HG03045 (cell line): ENCODE data around the gene MGAT5.

Source experiments
- ATAC-seq: cut with Tn5 transposase; IDR thresholded peaks from one replicate; pipeline ENCODE4 v1.9.1; 2021; ENCODE audit warnings: mild to moderate bottlenecking, moderate library complexity; ENCODE audit not compliant: unreplicated experiment

Gene MGAT5

GRCh38 chr2:134443814-134444480 is 190.1 kb downstream of the MGAT5 start:
- ATAC-seq: no peak

GRCh38 chr2:134445116-134445515 is 191.2 kb downstream of the MGAT5 start:
- ATAC-seq: no peak

GRCh38 chr2:134445985-134446382 is 192.1 kb downstream of the MGAT5 start:
- ATAC-seq: no peak

- no peak for ATAC-seq
Observed at GRCh38 chr2:134446383-134447017, 192.6 kb downstream of the MGAT5 start.

GRCh38 chr2:134447669-134448068 is 193.8 kb downstream of the MGAT5 start:
- ATAC-seq: no peak

- ATAC-seq: no peak
Observed at GRCh38 chr2:134448650-134449049, 194.8 kb downstream of the MGAT5 start.

GRCh38 chr2:134449157-134449556 is 195.3 kb downstream of the MGAT5 start:
- ATAC-seq: no peak

- no peak for ATAC-seq
Observed at GRCh38 chr2:134449751-134450513, 196.1 kb downstream of the MGAT5 start.

GRCh38 chr2:134451347-134451630 is 197.4 kb downstream of the MGAT5 start:
- ATAC-seq: no peak

- no peak for ATAC-seq
Observed at GRCh38 chr2:134452042-134452733, 198.3 kb downstream of the MGAT5 start.

- ATAC-seq: no peak
Observed at GRCh38 chr2:134453476-134453875, 199.6 kb downstream of the MGAT5 start.

- no peak for ATAC-seq
Observed at GRCh38 chr2:134453973-134454372, 200.1 kb downstream of the MGAT5 start.

GRCh38 chr2:134454426-134454825 is 200.6 kb downstream of the MGAT5 start:
- no peak for ATAC-seq

- no peak for ATAC-seq
Observed at GRCh38 chr2:134454931-134455330, 201.1 kb downstream of the MGAT5 start.

- ATAC-seq: no peak
Observed at GRCh38 chr2:134455426-134455825, 201.6 kb downstream of the MGAT5 start.

GRCh38 chr2:134457353-134457752 is 203.5 kb downstream of the MGAT5 start:
- ATAC-seq: no peak

GRCh38 chr2:134457765-134458472 is 204.0 kb downstream of the MGAT5 start:
- ATAC-seq: no peak

GRCh38 chr2:134458473-134458853 is 204.6 kb downstream of the MGAT5 start:
- ATAC-seq: no peak

GRCh38 chr2:134458950-134459349 is 205.1 kb downstream of the MGAT5 start:
- ATAC-seq: no peak

- ATAC-seq: no peak
Observed at GRCh38 chr2:134459706-134460406, 206.0 kb downstream of the MGAT5 start.
